ENCODE results near the gene FKRP. TPM values are rescaled to one million over a fixed set of nuclear protein-coding genes. Genes with fewer than 3 reads are reported as not detected.

FKRP gene
- total and polyA plus RNA-seq, 2 of the 13 experiments (the other 11 are each of a cell fraction or from before 2014, with no cell fraction given) = 7.3 to 9.8 TPM

- TF ChIP-seq CEBPB (IDR thresholded peaks at IDR 0.05; ENCODE audit: borderline replicate concordance, low read depth, low read length) (no peak), KLF13 (CRISPR knock-in tag; IDR thresholded peaks at IDR 0.05) (no peak), NFIB (CRISPR knock-in tag; IDR thresholded peaks at IDR 0.05; ENCODE audit: borderline replicate concordance) (no peak), AGO2 (optimal IDR thresholded peaks at IDR 0.05; ENCODE audit: low read depth, low read length) (peak; percentile 93), JDP2 (CRISPR knock-in tag; IDR thresholded peaks at IDR 0.05; ENCODE audit: borderline replicate concordance) (no peak), ZNF160 (CRISPR knock-in tag; IDR thresholded peaks at IDR 0.05) (no peak), ZBTB20 (CRISPR knock-in tag; IDR thresholded peaks at IDR 0.05; ENCODE audit: borderline replicate concordance, low read depth) (no peak), NRL (CRISPR knock-in tag; IDR thresholded peaks at IDR 0.05; ENCODE audit: borderline replicate concordance) (peak; percentile 83; the same call in 1 of the 2 replicates), CC2D1A (CRISPR knock-in tag; IDR thresholded peaks at IDR 0.05) (no peak), ZNF547 (CRISPR knock-in tag; IDR thresholded peaks at IDR 0.05) (no peak), ZFP41 (CRISPR knock-in tag; IDR thresholded peaks at IDR 0.05; ENCODE audit: borderline replicate concordance) (peak; percentile 35; the same call in 1 of the 2 replicates), TBP (CRISPR knock-in tag; IDR thresholded peaks at IDR 0.05) (no peak), MIER2 (CRISPR knock-in tag; IDR thresholded peaks at IDR 0.05) (peak; percentile 60; the same call in 1 of the 2 replicates), ZNF296 (CRISPR knock-in tag; conservative IDR thresholded peaks at IDR 0.05) (no peak), EED (CRISPR knock-in tag; IDR thresholded peaks at IDR 0.05) (no peak), KLF12 (CRISPR knock-in tag; IDR thresholded peaks at IDR 0.05; ENCODE audit: borderline replicate concordance) (no peak), CBX2 (IDR thresholded peaks at IDR 0.05; ENCODE audit: low read depth, low read length) (no peak), CBX2 (CRISPR knock-in tag; IDR thresholded peaks at IDR 0.05; ENCODE audit: low read depth) (no peak), ZNF326 (CRISPR knock-in tag; IDR thresholded peaks at IDR 0.05; ENCODE audit: borderline replicate concordance) (no peak), ZIK1 (CRISPR knock-in tag; IDR thresholded peaks at IDR 0.05; ENCODE audit: borderline replicate concordance, low read depth) (peak; percentile 76; the same call in 1 of the 2 replicates), ZSCAN12 (CRISPR knock-in tag; IDR thresholded peaks at IDR 0.05) (peak; percentile 74), GMEB2 (CRISPR knock-in tag; IDR thresholded peaks at IDR 0.05; ENCODE audit: low read depth) (no peak), ZNF879 (CRISPR knock-in tag; IDR thresholded peaks at IDR 0.05) (0 out of 2 replicates have a peak, but pooled peaks have one; percentile 36), ZNF382 (CRISPR knock-in tag; IDR thresholded peaks at IDR 0.05; ENCODE audit: borderline replicate concordance) (no peak), NCOA2 (CRISPR knock-in tag; IDR thresholded peaks at IDR 0.05) (peak; percentile 62; the same call in 1 of the 2 replicates), TAF1 (CRISPR knock-in tag; IDR thresholded peaks at IDR 0.05) (peak; percentile 100), FOXJ3 (CRISPR knock-in tag; IDR thresholded peaks at IDR 0.05; ENCODE audit: borderline replicate concordance) (no peak)
- TF ChIP-seq, protein P1, sequence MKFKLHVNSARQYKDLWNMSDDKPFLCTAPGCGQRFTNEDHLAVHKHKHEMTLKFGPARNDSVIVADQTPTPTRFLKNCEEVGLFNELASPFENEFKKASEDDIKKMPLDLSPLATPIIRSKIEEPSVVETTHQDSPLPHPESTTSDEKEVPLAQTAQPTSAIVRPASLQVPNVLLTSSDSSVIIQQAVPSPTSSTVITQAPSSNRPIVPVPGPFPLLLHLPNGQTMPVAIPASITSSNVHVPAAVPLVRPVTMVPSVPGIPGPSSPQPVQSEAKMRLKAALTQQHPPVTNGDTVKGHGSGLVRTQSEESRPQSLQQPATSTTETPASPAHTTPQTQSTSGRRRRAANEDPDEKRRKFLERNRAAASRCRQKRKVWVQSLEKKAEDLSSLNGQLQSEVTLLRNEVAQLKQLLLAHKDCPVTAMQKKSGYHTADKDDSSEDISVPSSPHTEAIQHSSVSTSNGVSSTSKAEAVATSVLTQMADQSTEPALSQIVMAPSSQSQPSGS (CRISPR knock-in tag; IDR thresholded peaks at IDR 0.05) = peak; percentile 68; the same call in 1 of the 2 replicates
These were observed 42.6 kb downstream of the FKRP start, which contains the start of gene SLC1A5 (continued) for GRCh38 chr19:46788262-46788967.
